ENCODE data around the gene GALNT17.

The GALNT17 gene

GRCh38 chr7:71470830-71471229 lies 338.9 kb downstream of the GALNT17 start (continued):
- TF ChIP-seq ZNF23 (tag by site-specific recombination; IDR thresholded peaks at IDR 0.05; ENCODE audit: borderline replicate concordance): no peak
- TF ChIP-seq ZNF133 (tag by site-specific recombination; IDR thresholded peaks at IDR 0.05): no peak
- TF ChIP-seq ZNF558 (tag by site-specific recombination; IDR thresholded peaks at IDR 0.05): no peak
- no peak for TF ChIP-seq ZNF600 (tag by site-specific recombination; IDR thresholded peaks at IDR 0.05)

GRCh38 chr7:71472962-71473361 lies 341.0 kb downstream of the GALNT17 start:
- ChIA-PET CTCF (no interaction called here), POLR2A (no interaction called here)

DNA sequence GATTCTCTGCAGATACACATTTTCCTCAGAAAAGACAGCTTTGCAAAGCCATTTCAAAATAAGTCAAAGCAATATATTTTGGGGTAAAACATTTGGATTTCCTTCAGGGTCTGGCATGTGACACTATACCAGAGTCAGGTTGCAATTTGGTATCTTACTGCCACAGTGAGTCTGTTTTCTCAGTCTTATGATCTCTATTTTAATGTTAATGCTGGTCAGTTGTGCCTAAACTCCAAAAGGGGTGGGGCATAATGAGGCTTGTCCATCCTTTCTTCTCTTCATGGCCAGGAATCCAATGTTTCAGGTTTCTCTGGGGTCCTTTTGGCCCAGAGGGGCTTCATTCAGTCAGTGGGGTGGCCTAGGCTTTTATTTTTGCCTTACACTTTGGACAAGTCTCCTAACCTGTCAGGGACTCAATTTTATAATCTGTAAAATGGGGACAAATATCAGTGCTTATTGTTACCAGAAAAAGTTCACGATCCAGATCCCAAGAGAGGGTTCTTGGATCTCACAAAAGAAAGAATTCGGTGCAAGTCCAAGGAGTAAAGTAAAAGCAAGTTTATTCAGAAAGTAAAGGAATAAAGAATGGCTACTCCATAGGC lies 341.5 kb downstream of the GALNT17 start:
- TF ChIP-seq ZNF76 (tag by site-specific recombination; IDR thresholded peaks at IDR 0.05; ENCODE audit: borderline replicate concordance, low read depth): no peak
- TF ChIP-seq ZBTB48 (tag by site-specific recombination; IDR thresholded peaks at IDR 0.05): no peak
- TF ChIP-seq ZNF19 (tag by site-specific recombination; IDR thresholded peaks at IDR 0.05; ENCODE audit: low read depth): no peak
- TF ChIP-seq ZNF837 (tag by site-specific recombination; IDR thresholded peaks at IDR 0.05): no peak
- TF ChIP-seq ZNF302 (tag by site-specific recombination; IDR thresholded peaks at IDR 0.05; ENCODE audit: low read depth): no peak
- TF ChIP-seq ZNF600 (tag by site-specific recombination; IDR thresholded peaks at IDR 0.05): no peak
- no peak for TF ChIP-seq PRDM1 (tag by site-specific recombination; IDR thresholded peaks at IDR 0.05)
- no peaks in the 10 kb centered on the region for H3K9me3 ChIP-seq (ENCODE audit: control insufficient read depth, insufficient read depth, low read depth, low read length)
- no peaks in the 10 kb centered on the region for H3K36me3 ChIP-seq (ENCODE audit: control insufficient read depth in 2 of 2, insufficient read depth in 1 of 2, low read length in 2 of 2)
- POLR2A ChIA-PET: no interaction called here
- CTCF ChIA-PET: no interaction called here
- H3K4me3 ChIP-seq (ENCODE audit: low read depth, low read length): no peak overlapping the region
- no peaks in the 10 kb centered on the region for H3K4me1 ChIP-seq (ENCODE audit: control insufficient read depth, insufficient read depth, low read length)
- H3K27ac ChIP-seq (ENCODE audit: extremely low read depth, low read depth, low read length): no peak overlapping the region

More at GRCh38 chr7:71472962-71473361, 341.0 kb downstream of the GALNT17 start:
- Histone ChIP-seq H3K27ac (ENCODE audit: extremely low read depth, low read depth, low read length) (no peak overlapping the region), H3K4me1 (ENCODE audit: control insufficient read depth, insufficient read depth, low read length) (no peaks in the 10 kb centered on the region), H3K36me3 (ENCODE audit: control insufficient read depth in 2 of 2, insufficient read depth in 1 of 2, low read length in 2 of 2) (no peaks in the 10 kb centered on the region), H3K4me3 (ENCODE audit: low read depth, low read length) (no peak overlapping the region), H3K9me3 (ENCODE audit: control insufficient read depth, insufficient read depth, low read depth, low read length) (no peaks in the 10 kb centered on the region)
- TF ChIP-seq, protein P1, sequence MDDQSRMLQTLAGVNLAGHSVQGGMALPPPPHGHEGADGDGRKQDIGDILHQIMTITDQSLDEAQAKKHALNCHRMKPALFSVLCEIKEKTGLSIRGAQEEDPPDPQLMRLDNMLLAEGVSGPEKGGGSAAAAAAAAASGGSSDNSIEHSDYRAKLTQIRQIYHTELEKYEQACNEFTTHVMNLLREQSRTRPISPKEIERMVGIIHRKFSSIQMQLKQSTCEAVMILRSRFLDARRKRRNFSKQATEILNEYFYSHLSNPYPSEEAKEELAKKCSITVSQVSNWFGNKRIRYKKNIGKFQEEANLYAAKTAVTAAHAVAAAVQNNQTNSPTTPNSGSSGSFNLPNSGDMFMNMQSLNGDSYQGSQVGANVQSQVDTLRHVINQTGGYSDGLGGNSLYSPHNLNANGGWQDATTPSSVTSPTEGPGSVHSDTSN (CRISPR knock-in tag; IDR thresholded peaks at IDR 0.05): no peak
- TF ChIP-seq ZNF404 (tag by site-specific recombination; IDR thresholded peaks at IDR 0.05) (no peak), ZSCAN16 (tag by site-specific recombination; IDR thresholded peaks at IDR 0.05) (no peak), KLF8 (tag by site-specific recombination; IDR thresholded peaks at IDR 0.05) (no peak), ATF2 (tag by site-specific recombination; IDR thresholded peaks at IDR 0.05; ENCODE audit: low read depth) (no peak), ZNF18 (tag by site-specific recombination; IDR thresholded peaks at IDR 0.05) (no peak)

DNA sequence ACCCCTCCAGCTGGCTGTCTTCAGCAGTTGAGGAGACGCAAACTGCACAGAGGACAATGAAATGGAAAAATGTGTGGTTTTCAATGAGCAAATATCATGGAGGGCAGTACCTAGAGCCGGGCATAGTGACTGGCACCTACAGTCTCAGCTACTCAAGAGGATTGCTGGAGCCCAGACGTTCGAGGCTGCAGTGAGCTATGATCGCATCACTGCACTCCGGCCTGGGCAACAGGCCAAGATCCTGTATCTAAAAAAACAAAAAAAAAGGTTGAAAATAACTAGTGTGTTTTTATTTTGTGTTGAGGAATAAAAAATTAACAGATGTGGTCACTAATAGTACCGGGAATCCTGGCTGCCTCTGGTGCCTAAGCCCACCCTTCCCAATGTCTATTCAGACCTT lies 345.5 kb downstream of the GALNT17 start:
- H3K27ac ChIP-seq (ENCODE audit: extremely low read depth, low read depth, low read length): no peak overlapping the region
- no peaks in the 10 kb centered on the region for H3K36me3 ChIP-seq (ENCODE audit: control insufficient read depth in 2 of 2, insufficient read depth in 1 of 2, low read length in 2 of 2)
- ChIA-PET CTCF (no interaction called here), POLR2A (no interaction called here)
- no peaks in the 10 kb centered on the region for H3K9me3 ChIP-seq (ENCODE audit: control insufficient read depth, insufficient read depth, low read depth, low read length)
- H3K4me1 ChIP-seq (ENCODE audit: control insufficient read depth, insufficient read depth, low read length): no peaks in the 10 kb centered on the region
- H3K4me3 ChIP-seq (ENCODE audit: low read depth, low read length): no peak overlapping the region
- TF ChIP-seq PRDM2 (tag by site-specific recombination; IDR thresholded peaks at IDR 0.05; ENCODE audit: borderline replicate concordance): no peak
- TF ChIP-seq TRIM28 (IDR thresholded peaks at IDR 0.05; ENCODE audit: borderline replicate concordance, low read length): no peak
- TF ChIP-seq ZNF501 (tag by site-specific recombination; IDR thresholded peaks at IDR 0.05): no peak
- TF ChIP-seq SP7 (tag by site-specific recombination; IDR thresholded peaks at IDR 0.05): no peak
- no peak for TF ChIP-seq ZNF133 (tag by site-specific recombination; IDR thresholded peaks at IDR 0.05)

All from HEK293 (cell line).